HEK293 (cell line): ENCODE measurements around the gene NRIP1.

Source experiments
- CTCF ChIA-PET: fragments of 350-600 bp; formaldehyde crosslinking; extraction: SDS; loops from one replicate; lab custom pipeline; 2021; ENCODE audit warnings: antibody characterized with exemption; lab: Yijun Ruan, JAX
- POLR2A ChIA-PET: fragments of 300-600 bp; formaldehyde crosslinking; extraction: SDS; loops from one replicate; lab custom pipeline; 2020; ENCODE audit warnings: antibody characterized with exemption, inconsistent platforms; lab: Yijun Ruan, JAX
- H3K27ac ChIP-seq: fragments of 200-500 bp; sonication (Bioruptor generic); 2 replicates; pipeline ENCODE4 v1.5.1; 2014; ENCODE audit warnings: low read depth, low read length, control low read depth, inconsistent platforms; ENCODE audit errors: extremely low read depth
- H3K36me3 ChIP-seq, 2 experiments: fragments of 200-500 bp in 1 of 2; sonication (Bioruptor generic) in 1 of 2; 1 replicate in 1 of 2; 2 replicates in 1 of 2; pipeline ENCODE4 v1.5.1; 2014 to 2017; ENCODE audit warnings: inconsistent platforms in 2 of 2, low read length in 2 of 2; ENCODE audit not compliant: control insufficient read depth in 2 of 2, insufficient read depth in 1 of 2
- H3K4me1 ChIP-seq: fragments of 200-500 bp; sonication (Bioruptor generic); 2 replicates; pipeline ENCODE4 v1.5.1; 2014; ENCODE audit warnings: mild to moderate bottlenecking, low read length, inconsistent platforms; ENCODE audit not compliant: control insufficient read depth, insufficient read depth
- H3K4me3 ChIP-seq: 2 replicates; pipeline ENCODE4 v1.5.1; 2011; ENCODE audit warnings: low read depth, mild to moderate bottlenecking, control low read depth, low read length, moderate library complexity
- H3K9me3 ChIP-seq: fragments of 200-500 bp; sonication (Bioruptor generic); 2 replicates; pipeline ENCODE4 v1.5.1; 2014; ENCODE audit warnings: low read depth, low read length, inconsistent platforms; ENCODE audit not compliant: control insufficient read depth, insufficient read depth
- MZF1 ChIP-seq: fragments of 450-650 bp; formaldehyde crosslinking; IDR thresholded peaks from 2 replicates; pipeline ENCODE4 v1.5.1; 2017; ENCODE audit warnings: missing biosample characterization, missing genetic modification characterization, borderline replicate concordance
- TCF7L2 ChIP-seq: IDR thresholded peaks from 2 replicates; pipeline ENCODE4 v1.6.1; 2011; ENCODE audit warnings: low read depth, mild to moderate bottlenecking, inconsistent platforms, low read length, moderate library complexity, borderline replicate concordance
- ZNF132 ChIP-seq: fragments of 450-650 bp; formaldehyde crosslinking; IDR thresholded peaks from 2 replicates; pipeline ENCODE4 v1.5.1; 2017; ENCODE audit warnings: missing biosample characterization, missing genetic modification characterization, borderline replicate concordance
- ZNF23 ChIP-seq: fragments of 450-650 bp; formaldehyde crosslinking; IDR thresholded peaks from 2 replicates; pipeline ENCODE4 v1.5.1; 2016; ENCODE audit warnings: missing biosample characterization, missing genetic modification characterization, borderline replicate concordance
- ZNF37A ChIP-seq: fragments of 450-650 bp; IDR thresholded peaks from 2 replicates; pipeline ENCODE4 v1.5.1; 2018; ENCODE audit warnings: missing biosample characterization, missing genetic modification characterization
- ZNF473 ChIP-seq: fragments of 450-650 bp; formaldehyde crosslinking; IDR thresholded peaks from 2 replicates; pipeline ENCODE4 v1.5.1; 2017; ENCODE audit warnings: missing biosample characterization, missing genetic modification characterization
- ZNF48 ChIP-seq: fragments of 450-650 bp; formaldehyde crosslinking; IDR thresholded peaks from 2 replicates; pipeline ENCODE4 v1.5.1; 2016; ENCODE audit warnings: missing biosample characterization, missing genetic modification characterization
- ZNF549 ChIP-seq: fragments of 450-650 bp; IDR thresholded peaks from 2 replicates; pipeline ENCODE4 v1.5.1; 2018; ENCODE audit warnings: missing biosample characterization, missing genetic modification characterization, mild to moderate bottlenecking, inconsistent platforms, moderate library complexity
- ZNF596 ChIP-seq: fragments of 450-650 bp; IDR thresholded peaks from 2 replicates; pipeline ENCODE4 v1.5.0; 2018; ENCODE audit warnings: missing biosample characterization, mild to moderate bottlenecking, missing genetic modification characterization, moderate library complexity
- ZNF660 ChIP-seq: fragments of 450-650 bp; IDR thresholded peaks from 2 replicates; pipeline ENCODE4 v1.5.1; 2018; ENCODE audit warnings: missing biosample characterization, mild to moderate bottlenecking, missing genetic modification characterization
- ZNF670 ChIP-seq: fragments of 450-650 bp; formaldehyde crosslinking; IDR thresholded peaks from 2 replicates; pipeline ENCODE4 v1.5.1; 2016; ENCODE audit warnings: missing biosample characterization, missing genetic modification characterization, low read depth
- ZNF701 ChIP-seq: fragments of 450-650 bp; formaldehyde crosslinking; IDR thresholded peaks from 2 replicates; pipeline ENCODE4 v1.5.1; 2016; ENCODE audit warnings: missing biosample characterization, missing genetic modification characterization
- ZNF785 ChIP-seq: fragments of 450-650 bp; formaldehyde crosslinking; IDR thresholded peaks from 2 replicates; pipeline ENCODE4 v1.5.1; 2016; ENCODE audit warnings: missing biosample characterization, missing genetic modification characterization
- ZNF792 ChIP-seq: fragments of 450-650 bp; formaldehyde crosslinking; IDR thresholded peaks from 2 replicates; pipeline ENCODE4 v1.5.1; 2016; ENCODE audit warnings: missing biosample characterization, missing genetic modification characterization
- TF ChIP-seq, protein P1 (sequence below): fragments of 450-650 bp; IDR thresholded peaks from 2 replicates; pipeline ENCODE4 v1.5.1; 2018; ENCODE audit warnings: missing biosample characterization, missing genetic modification characterization
- TF ChIP-seq, protein P2 (sequence below): fragments of 450-650 bp; formaldehyde crosslinking; IDR thresholded peaks from 2 replicates; pipeline ENCODE4 v1.5.1; 2017; ENCODE audit warnings: missing biosample characterization, missing genetic modification characterization
- TF ChIP-seq, protein P3 (sequence below): fragments of 450-650 bp; formaldehyde crosslinking; IDR thresholded peaks from 2 replicates; pipeline ENCODE4 v1.5.1; 2017; ENCODE audit warnings: missing biosample characterization, missing genetic modification characterization
- TF ChIP-seq, protein P4 (sequence below): IDR thresholded peaks from 2 replicates; pipeline ENCODE4 v1.6.1; 2011; ENCODE audit warnings: mild to moderate bottlenecking, low read depth, low read length, borderline replicate concordance
- TF ChIP-seq, protein P5 (sequence below): fragments of 450-650 bp; formaldehyde crosslinking; IDR thresholded peaks from 2 replicates; pipeline ENCODE4; 2016; ENCODE audit warnings: missing biosample characterization, missing genetic modification characterization
- TF ChIP-seq, protein P6 (sequence below): fragments of 450-650 bp; formaldehyde crosslinking; IDR thresholded peaks from 2 replicates; pipeline ENCODE4 v1.5.1; 2016; ENCODE audit warnings: missing biosample characterization, missing genetic modification characterization

Gene NRIP1

DNA sequence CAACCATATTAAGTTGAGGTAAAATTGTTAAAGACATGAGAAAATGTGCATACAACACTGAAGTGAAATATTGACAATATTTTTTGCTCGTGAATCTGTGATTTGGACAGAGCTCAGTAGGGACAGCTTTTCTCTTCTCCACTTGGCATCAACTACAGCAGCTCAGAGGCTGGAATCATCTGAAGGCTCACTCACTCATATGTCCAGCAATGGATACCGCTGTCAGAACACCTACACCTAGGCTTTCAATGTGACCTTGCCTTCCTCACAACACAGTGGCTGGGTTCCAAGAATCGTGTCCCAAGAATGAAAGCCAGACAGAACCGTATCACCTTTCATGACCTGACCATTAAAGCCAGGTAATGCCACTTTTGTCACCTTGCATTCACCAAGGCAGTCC, 115.2 kb downstream of the NRIP1 start:
- POLR2A ChIA-PET, result no interaction called here
- Histone ChIP-seq H3K4me3 (no peak overlapping the region), H3K4me1 (no peaks in the 10 kb centered on the region)
- TF ChIP-seq ZNF785 (tag by site-specific recombination), result no peak
- TF ChIP-seq ZNF701 (tag by site-specific recombination), result no peak
- TF ChIP-seq, protein P1, sequence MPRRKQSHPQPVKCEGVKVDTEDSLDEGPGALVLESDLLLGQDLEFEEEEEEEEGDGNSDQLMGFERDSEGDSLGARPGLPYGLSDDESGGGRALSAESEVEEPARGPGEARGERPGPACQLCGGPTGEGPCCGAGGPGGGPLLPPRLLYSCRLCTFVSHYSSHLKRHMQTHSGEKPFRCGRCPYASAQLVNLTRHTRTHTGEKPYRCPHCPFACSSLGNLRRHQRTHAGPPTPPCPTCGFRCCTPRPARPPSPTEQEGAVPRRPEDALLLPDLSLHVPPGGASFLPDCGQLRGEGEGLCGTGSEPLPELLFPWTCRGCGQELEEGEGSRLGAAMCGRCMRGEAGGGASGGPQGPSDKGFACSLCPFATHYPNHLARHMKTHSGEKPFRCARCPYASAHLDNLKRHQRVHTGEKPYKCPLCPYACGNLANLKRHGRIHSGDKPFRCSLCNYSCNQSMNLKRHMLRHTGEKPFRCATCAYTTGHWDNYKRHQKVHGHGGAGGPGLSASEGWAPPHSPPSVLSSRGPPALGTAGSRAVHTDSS (tag by site-specific recombination), result no peak
- TF ChIP-seq ZNF48 (tag by site-specific recombination), result no peak
- TF ChIP-seq ZNF473 (tag by site-specific recombination), result no peak
- no peak for TF ChIP-seq ZNF660 (tag by site-specific recombination)
- TF ChIP-seq, protein P2, sequence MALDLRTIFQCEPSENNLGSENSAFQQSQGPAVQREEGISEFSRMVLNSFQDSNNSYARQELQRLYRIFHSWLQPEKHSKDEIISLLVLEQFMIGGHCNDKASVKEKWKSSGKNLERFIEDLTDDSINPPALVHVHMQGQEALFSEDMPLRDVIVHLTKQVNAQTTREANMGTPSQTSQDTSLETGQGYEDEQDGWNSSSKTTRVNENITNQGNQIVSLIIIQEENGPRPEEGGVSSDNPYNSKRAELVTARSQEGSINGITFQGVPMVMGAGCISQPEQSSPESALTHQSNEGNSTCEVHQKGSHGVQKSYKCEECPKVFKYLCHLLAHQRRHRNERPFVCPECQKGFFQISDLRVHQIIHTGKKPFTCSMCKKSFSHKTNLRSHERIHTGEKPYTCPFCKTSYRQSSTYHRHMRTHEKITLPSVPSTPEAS (tag by site-specific recombination), result no peak
- TF ChIP-seq, all 188 proteins: peak for 0
- no peaks in the 10 kb centered on the region for H3K36me3 ChIP-seq
- H3K9me3 ChIP-seq, result no peaks in the 10 kb centered on the region
- H3K27ac ChIP-seq, result no peak overlapping the region
- CTCF ChIA-PET, result interaction anchor here (1.2 kb wide), 1 partner anchor 11 kb away, joined by 3 read pairs; no protein-coding TSS in a partner anchor

DNA sequence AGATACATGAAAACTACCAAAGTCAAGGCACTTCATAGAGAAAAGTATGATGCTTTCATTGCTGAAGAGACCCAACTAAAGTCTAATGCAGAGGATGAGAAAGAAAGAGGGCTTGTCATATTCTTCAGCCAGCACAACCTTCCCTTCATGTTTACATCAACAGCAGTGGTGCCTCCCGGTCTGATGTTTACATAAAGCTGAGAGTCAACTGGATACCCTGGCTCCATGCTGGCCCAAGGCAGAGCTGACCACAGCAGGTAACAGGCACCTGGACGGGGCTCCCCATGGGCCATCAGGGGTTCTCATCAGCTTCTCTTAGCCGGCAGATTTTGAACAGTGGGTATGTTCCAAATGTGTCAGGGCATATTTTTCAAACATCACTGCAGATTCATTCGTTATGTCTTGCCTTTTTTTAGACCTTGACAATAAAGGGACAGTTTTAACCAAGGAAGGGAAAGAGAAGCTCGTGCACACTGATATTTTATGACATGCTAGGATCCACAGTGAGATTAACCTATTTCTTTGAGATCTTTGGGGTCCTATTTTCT, 117.1 kb downstream of the NRIP1 start:
- POLR2A ChIA-PET, result no interaction called here
- no peaks in the 10 kb centered on the region for H3K9me3 ChIP-seq
- no peaks in the 10 kb centered on the region for H3K36me3 ChIP-seq
- no peak overlapping the region for H3K27ac ChIP-seq
- H3K4me3 ChIP-seq, result no peak overlapping the region
- no peaks in the 10 kb centered on the region for H3K4me1 ChIP-seq
- no peak for TF ChIP-seq TCF7L2
- TF ChIP-seq, protein P2 (tag by site-specific recombination), result no peak
- no peak for TF ChIP-seq MZF1
- TF ChIP-seq, protein P3, sequence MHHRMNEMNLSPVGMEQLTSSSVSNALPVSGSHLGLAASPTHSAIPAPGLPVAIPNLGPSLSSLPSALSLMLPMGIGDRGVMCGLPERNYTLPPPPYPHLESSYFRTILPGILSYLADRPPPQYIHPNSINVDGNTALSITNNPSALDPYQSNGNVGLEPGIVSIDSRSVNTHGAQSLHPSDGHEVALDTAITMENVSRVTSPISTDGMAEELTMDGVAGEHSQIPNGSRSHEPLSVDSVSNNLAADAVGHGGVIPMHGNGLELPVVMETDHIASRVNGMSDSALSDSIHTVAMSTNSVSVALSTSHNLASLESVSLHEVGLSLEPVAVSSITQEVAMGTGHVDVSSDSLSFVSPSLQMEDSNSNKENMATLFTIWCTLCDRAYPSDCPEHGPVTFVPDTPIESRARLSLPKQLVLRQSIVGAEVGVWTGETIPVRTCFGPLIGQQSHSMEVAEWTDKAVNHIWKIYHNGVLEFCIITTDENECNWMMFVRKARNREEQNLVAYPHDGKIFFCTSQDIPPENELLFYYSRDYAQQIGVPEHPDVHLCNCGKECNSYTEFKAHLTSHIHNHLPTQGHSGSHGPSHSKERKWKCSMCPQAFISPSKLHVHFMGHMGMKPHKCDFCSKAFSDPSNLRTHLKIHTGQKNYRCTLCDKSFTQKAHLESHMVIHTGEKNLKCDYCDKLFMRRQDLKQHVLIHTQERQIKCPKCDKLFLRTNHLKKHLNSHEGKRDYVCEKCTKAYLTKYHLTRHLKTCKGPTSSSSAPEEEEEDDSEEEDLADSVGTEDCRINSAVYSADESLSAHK (tag by site-specific recombination), result no peak
- CTCF ChIA-PET, result interaction anchor here (0.7 to 1.5 kb wide), 2 partner anchors 13 to 86 kb away, joined by 3 read pairs; no protein-coding TSS in a partner anchor

DNA sequence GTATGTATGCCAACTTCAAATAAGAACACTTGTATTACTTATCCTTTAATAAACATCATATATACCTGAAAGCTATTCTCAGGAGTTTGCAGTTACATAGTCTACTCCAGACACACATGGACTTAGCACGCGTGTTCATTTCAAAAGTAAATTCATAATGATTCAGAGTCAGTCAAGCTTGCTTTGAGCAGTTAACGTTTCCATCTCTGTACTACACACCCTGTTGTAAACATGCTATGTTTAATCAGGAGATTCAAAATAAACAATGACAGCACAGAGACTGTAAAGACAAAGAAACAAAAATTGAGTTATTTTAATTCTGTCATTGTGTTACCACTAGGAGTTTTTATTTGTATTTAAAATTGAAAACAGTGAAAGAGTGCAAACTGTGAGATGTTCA, 119.6 kb downstream of the NRIP1 start:
- POLR2A ChIA-PET, result no interaction called here
- H3K27ac ChIP-seq, result no peak overlapping the region
- CTCF ChIA-PET, result no interaction called here
- no peaks in the 10 kb centered on the region for H3K9me3 ChIP-seq
- H3K4me3 ChIP-seq, result no peak overlapping the region
- H3K36me3 ChIP-seq, result no peaks in the 10 kb centered on the region
- H3K4me1 ChIP-seq, result no peaks in the 10 kb centered on the region
- TF ChIP-seq ZNF670 (tag by site-specific recombination), result no peak
- TF ChIP-seq ZNF549 (tag by site-specific recombination), result no peak
- TF ChIP-seq, protein P4, sequence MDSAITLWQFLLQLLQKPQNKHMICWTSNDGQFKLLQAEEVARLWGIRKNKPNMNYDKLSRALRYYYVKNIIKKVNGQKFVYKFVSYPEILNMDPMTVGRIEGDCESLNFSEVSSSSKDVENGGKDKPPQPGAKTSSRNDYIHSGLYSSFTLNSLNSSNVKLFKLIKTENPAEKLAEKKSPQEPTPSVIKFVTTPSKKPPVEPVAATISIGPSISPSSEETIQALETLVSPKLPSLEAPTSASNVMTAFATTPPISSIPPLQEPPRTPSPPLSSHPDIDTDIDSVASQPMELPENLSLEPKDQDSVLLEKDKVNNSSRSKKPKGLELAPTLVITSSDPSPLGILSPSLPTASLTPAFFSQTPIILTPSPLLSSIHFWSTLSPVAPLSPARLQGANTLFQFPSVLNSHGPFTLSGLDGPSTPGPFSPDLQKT, result no peak
- TF ChIP-seq ZNF596, result no peak
- no peak for TF ChIP-seq ZNF132 (tag by site-specific recombination)
- TF ChIP-seq ZNF792 (tag by site-specific recombination), result no peak
- TF ChIP-seq ZNF660 (tag by site-specific recombination), result no peak
- no peak for TF ChIP-seq ZNF37A
- no peak for TF ChIP-seq ZNF23 (tag by site-specific recombination)
- TF ChIP-seq, protein P5, sequence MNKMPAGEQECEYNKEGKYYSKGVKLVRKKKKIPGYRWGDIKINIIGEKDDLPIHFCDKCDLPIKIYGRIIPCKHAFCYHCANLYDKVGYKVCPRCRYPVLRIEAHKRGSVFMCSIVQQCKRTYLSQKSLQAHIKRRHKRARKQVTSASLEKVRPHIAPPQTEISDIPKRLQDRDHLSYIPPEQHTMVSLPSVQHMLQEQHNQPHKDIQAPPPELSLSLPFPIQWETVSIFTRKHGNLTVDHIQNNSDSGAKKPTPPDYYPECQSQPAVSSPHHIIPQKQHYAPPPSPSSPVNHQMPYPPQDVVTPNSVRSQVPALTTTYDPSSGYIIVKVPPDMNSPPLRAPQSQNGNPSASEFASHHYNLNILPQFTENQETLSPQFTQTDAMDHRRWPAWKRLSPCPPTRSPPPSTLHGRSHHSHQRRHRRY (tag by site-specific recombination), result no peak
- no peak for TF ChIP-seq ZNF701 (tag by site-specific recombination)
- TF ChIP-seq, protein P6, sequence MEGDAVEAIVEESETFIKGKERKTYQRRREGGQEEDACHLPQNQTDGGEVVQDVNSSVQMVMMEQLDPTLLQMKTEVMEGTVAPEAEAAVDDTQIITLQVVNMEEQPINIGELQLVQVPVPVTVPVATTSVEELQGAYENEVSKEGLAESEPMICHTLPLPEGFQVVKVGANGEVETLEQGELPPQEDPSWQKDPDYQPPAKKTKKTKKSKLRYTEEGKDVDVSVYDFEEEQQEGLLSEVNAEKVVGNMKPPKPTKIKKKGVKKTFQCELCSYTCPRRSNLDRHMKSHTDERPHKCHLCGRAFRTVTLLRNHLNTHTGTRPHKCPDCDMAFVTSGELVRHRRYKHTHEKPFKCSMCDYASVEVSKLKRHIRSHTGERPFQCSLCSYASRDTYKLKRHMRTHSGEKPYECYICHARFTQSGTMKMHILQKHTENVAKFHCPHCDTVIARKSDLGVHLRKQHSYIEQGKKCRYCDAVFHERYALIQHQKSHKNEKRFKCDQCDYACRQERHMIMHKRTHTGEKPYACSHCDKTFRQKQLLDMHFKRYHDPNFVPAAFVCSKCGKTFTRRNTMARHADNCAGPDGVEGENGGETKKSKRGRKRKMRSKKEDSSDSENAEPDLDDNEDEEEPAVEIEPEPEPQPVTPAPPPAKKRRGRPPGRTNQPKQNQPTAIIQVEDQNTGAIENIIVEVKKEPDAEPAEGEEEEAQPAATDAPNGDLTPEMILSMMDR (tag by site-specific recombination), result no peak
